Hepatocyte (in vitro differentiated cells): ENCODE results near the gene HMGN2. TPM values are rescaled to one million over a fixed set of nuclear protein-coding genes. Genes with fewer than 3 reads are reported as not detected.
"Not testable (repeated sequence)": the region's sequence is repeated elsewhere in the genome, so short reads cannot be mapped to it uniquely, and the experiment has no call there.

Experiments used
- DNase-seq: peaks from one replicate; pipeline ENCODE4 v3.0.0-alpha.2; 2016; ENCODE audit warnings: low spot score
- H2AFZ ChIP-seq: fragments of 200-600 bp; sonication (generic); 2 replicates; pipeline ENCODE4 v1.6.0; 2016; ENCODE audit warnings: antibody characterized with exemption, mild to moderate bottlenecking
- H3K27ac ChIP-seq: fragments of 200-600 bp; sonication (generic); 2 replicates; pipeline ENCODE4 v1.5.1; 2016; ENCODE audit warnings: mild to moderate bottlenecking
- H3K27me3 ChIP-seq: fragments of 200-600 bp; sonication (generic); 2 replicates; pipeline ENCODE4 v1.6.1; 2016
- H3K36me3 ChIP-seq: fragments of 200-600 bp; sonication (generic); replicated peaks from 2 replicates; pipeline ENCODE4 v1.5.1; 2016; ENCODE audit warnings: low read depth; ENCODE audit not compliant: insufficient read depth
- H3K4me1 ChIP-seq: fragments of 200-600 bp; sonication (generic); 2 replicates; pipeline ENCODE4 v1.5.1; 2016; ENCODE audit warnings: mild to moderate bottlenecking, moderate library complexity; ENCODE audit not compliant: insufficient read depth
- H3K4me2 ChIP-seq: fragments of 200-600 bp; sonication (generic); 2 replicates; pipeline ENCODE4 v1.6.0; 2016
- H3K4me3 ChIP-seq: fragments of 200-600 bp; sonication (generic); 2 replicates; pipeline ENCODE4 v1.5.1; 2016; ENCODE audit warnings: mild to moderate bottlenecking
- H3K79me2 ChIP-seq: fragments of 200-600 bp; sonication (generic); 2 replicates; pipeline ENCODE4 v1.6.0; 2017; ENCODE audit warnings: mild to moderate bottlenecking
- H3K9me2 ChIP-seq: fragments of 200-600 bp; sonication (generic); replicated peaks from 2 replicates; pipeline ENCODE4 v1.6.0; 2017; ENCODE audit warnings: mild to moderate bottlenecking; ENCODE audit not compliant: insufficient read depth
- H3K9me3 ChIP-seq: fragments of 200-600 bp; sonication (generic); 2 replicates; pipeline ENCODE4 v1.5.1; 2016; ENCODE audit warnings: low read depth, mild to moderate bottlenecking
- H4K20me1 ChIP-seq: fragments of 200-600 bp; sonication (generic); 2 replicates; pipeline ENCODE4 v1.6.0; 2016; ENCODE audit warnings: mild to moderate bottlenecking; ENCODE audit not compliant: insufficient read depth, poor library complexity, severe bottlenecking
- CTCF ChIP-seq: fragments of 200-600 bp; sonication (generic); IDR thresholded peaks from 2 replicates; pipeline ENCODE4 v1.5.1; 2016; ENCODE audit warnings: antibody characterized with exemption, mild to moderate bottlenecking; ENCODE audit not compliant: poor library complexity
- EZH2 ChIP-seq: fragments of 200-600 bp; sonication (generic); IDR thresholded peaks from 2 replicates; pipeline ENCODE4 v1.6.1; 2016; ENCODE audit warnings: antibody characterized with exemption, mild to moderate bottlenecking, borderline replicate concordance
- EZH2phosphoT487 ChIP-seq: fragments of 200-600 bp; sonication (generic); IDR thresholded peaks from one replicate; pipeline ENCODE4 v1.6.1; 2018; ENCODE audit warnings: antibody characterized with exemption, mild to moderate bottlenecking, low read depth, moderate library complexity; ENCODE audit not compliant: unreplicated experiment, severe bottlenecking
- WGBS: methylation state at CpG from one replicate; pipeline ENCODE4 v1.1.6; 2016; ENCODE audit warnings: low lambda C conversion rate; ENCODE audit errors: missing lambda C conversion rate; 5-methylcytosine and 5-hydroxymethylcytosine counted together
- polyA plus RNA-seq: library from polyadenylated mRNA; unstranded; fragments of >200 nt; fragmentation: Nextera tagmentation; extraction: Ambion mirVana; gene quantifications from 2 replicates; pipeline ENCODE4 v1.2.1, GENCODE V29; 2016
- total RNA-seq: library from RNA; depleted of rRNA; stranded (reverse); fragments of >200 nt; gene quantifications from 2 replicates; pipeline ENCODE4 v1.2.3, GENCODE V29; 2014

The HMGN2 gene
- total and polyA plus RNA-seq, 2 experiments from 2014 or later = 215 to 467 TPM

- no peak for TF ChIP-seq EZH2
- no peak for TF ChIP-seq EZH2phosphoT487
- TF ChIP-seq CTCF = no peak
- Histone ChIP-seq H3K9me2 (no peaks in the 10 kb centered on the region), H3K27ac (no peak overlapping the region), H3K79me2 (no peaks in the 10 kb centered on the region), H3K27me3 (no peaks in the 10 kb centered on the region), H3K9me3 (no peaks in the 10 kb centered on the region), H3K4me3 (no peak overlapping the region), H4K20me1 (no peaks in the 10 kb centered on the region), H3K36me3 (no peaks in the 10 kb centered on the region), H2AFZ (no peak overlapping the region), H3K4me1 (peaks cover 4% of the 10 kb centered on the region), H3K4me2 (no peak overlapping the region)
- WGBS = 96% methylated on average over 7 of the region's 7 CpGs
- DNase-seq = no peak
These were observed 26.7 kb downstream of the HMGN2 start for GRCh38 chr1:26498894-26499293.

DNA sequence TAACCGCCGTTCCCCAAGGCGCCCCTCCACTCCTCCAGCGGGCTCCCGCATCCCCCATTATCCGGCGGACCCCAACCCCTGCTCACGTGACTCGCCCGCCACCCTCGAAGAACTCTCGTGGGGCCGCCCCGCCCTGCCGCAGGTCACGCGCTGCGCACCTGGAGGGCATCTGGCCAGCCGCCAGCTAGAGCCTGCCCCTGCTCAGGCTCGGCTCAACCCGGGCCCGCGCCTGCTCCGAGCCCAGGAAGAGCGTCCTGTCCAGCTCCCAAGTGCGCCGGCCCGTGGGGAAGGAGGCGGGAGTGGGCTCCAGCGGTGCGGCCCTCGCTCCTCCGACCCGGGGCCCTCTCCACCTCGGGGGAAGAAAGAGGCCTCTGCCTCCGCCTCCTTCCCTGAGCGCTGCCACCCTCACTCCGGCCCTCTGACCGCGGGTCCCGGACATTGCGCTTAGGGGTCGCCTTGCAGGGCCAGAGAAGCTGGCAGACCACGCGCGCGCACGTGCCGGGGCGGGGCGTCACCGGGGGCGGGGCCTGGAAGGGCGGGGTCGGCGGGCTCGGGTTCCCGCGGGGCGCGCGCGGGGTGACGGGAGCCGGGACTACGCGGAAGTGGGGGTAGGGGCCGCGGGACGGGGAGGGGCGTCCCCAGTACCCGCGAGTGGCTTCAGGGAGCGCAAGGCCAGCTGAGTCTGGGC, 28.4 kb downstream of the HMGN2 start:
- H3K9me3 ChIP-seq = no peaks in the 10 kb centered on the region
- H3K4me3 ChIP-seq = peak overlapping the region; percentile 97
- 1% methylated on average over 63 of the region's 74 CpGs for WGBS
- H3K79me2 ChIP-seq = no peaks in the 10 kb centered on the region
- DNase-seq = peak; percentile 93
- peak overlapping the region; percentile 99 for H3K4me2 ChIP-seq
- peak overlapping the region; percentile 95 for H2AFZ ChIP-seq
- TF ChIP-seq EZH2phosphoT487 = no peak
- no peak for TF ChIP-seq EZH2
- TF ChIP-seq CTCF = no peak
- no peaks in the 10 kb centered on the region for H3K36me3 ChIP-seq
- no peaks in the 10 kb centered on the region for H3K27me3 ChIP-seq
- no peaks in the 10 kb centered on the region for H4K20me1 ChIP-seq
- peaks cover 4% of the 10 kb centered on the region for H3K4me1 ChIP-seq
- peak overlapping the region; percentile 89 for H3K27ac ChIP-seq
- H3K9me2 ChIP-seq = no peaks in the 10 kb centered on the region

- not testable (repeated sequence) for H4K20me1 ChIP-seq, H3K79me2 ChIP-seq, DNase-seq, H3K9me3 ChIP-seq, H3K4me1 ChIP-seq, H3K9me2 ChIP-seq, H3K36me3 ChIP-seq, H2AFZ ChIP-seq, H3K27me3 ChIP-seq, H3K4me2 ChIP-seq, H3K27ac ChIP-seq, H3K4me3 ChIP-seq
- WGBS = 75% methylated on average over 2 of the region's 2 CpGs
These were observed 38.5 kb downstream of the HMGN2 start for GRCh38 chr1:26510711-26511110.

- not testable (repeated sequence) for H4K20me1 ChIP-seq, H2AFZ ChIP-seq, H3K4me2 ChIP-seq, H3K27ac ChIP-seq, H3K79me2 ChIP-seq, H3K4me3 ChIP-seq, H3K4me1 ChIP-seq, DNase-seq, H3K27me3 ChIP-seq, H3K9me3 ChIP-seq, H3K36me3 ChIP-seq, H3K9me2 ChIP-seq
- 93% methylated on average over 4 of the region's 4 CpGs for WGBS
These were observed 43.6 kb downstream of the HMGN2 start for GRCh38 chr1:26515836-26516235.
